Right lobe of liver (tissue), 4 donors: ENCODE data around the gene NKAP.
"Not testable (repeated sequence)": the region's sequence is repeated elsewhere in the genome, so short reads cannot be mapped to it uniquely, and the experiment has no call there.

Source experiments
- POLR2A ChIP-seq: fragments of 450-650 bp; IDR thresholded peaks from one replicate; pipeline ENCODE4 v1.6.1; 2017; ENCODE audit warnings: antibody characterized with exemption, mild to moderate bottlenecking
- TF ChIP-seq, protein P1 (sequence below), 4 donors: fragments of 200-600 bp in 3 of 4; fragments of 450-650 bp in 1 of 4; IDR thresholded peaks; one replicate each; pipeline versions ENCODE4 v1.5.1 to v1.8.0; 2016 to 2022; ENCODE audit warnings: antibody characterized with exemption in 4 of 4, mild to moderate bottlenecking in 2 of 4
- donor health status: DM: no; HTN: no; CAD: no.
- donor health status: DM: no; HTN: no; CAD: no.
- donor health status: DM: no; HTN: yes; CAD: no.

DNA sequence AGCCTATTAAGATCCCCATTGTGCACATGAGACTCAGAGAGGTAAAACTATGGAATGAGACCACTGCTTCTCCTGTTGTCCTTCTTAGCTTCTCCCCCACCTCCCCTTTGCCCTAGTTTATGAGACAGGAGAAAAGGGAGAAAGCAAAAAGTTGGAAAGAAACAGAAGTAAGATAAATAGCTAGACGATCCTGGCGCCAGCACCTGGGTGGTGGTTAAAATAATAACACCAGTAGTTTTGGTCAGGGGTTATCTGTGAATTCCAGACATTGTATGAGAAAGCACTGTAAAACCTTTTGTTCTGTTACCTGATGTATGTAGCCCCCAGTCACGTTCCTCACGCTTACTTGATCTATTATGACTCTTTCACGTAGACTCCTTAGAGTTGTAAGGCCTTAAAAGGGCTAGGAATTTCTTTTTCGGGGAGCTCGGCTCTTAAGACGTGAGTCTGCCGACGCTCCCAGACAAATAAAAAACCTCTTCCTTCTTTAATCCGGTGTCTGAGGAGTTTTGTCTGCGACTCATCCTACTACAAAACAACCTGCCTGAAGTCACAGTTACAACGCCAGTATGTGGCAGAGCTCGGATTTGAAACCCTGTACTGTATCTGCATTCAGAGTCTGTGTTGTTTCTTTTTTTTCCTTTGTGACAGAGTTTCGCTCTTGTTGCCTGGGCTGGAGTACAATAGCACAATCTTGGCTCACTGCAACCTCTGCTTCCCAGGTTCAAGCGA is 51.4 kb downstream of the NKAP start:
- TF ChIP-seq, protein P1, sequence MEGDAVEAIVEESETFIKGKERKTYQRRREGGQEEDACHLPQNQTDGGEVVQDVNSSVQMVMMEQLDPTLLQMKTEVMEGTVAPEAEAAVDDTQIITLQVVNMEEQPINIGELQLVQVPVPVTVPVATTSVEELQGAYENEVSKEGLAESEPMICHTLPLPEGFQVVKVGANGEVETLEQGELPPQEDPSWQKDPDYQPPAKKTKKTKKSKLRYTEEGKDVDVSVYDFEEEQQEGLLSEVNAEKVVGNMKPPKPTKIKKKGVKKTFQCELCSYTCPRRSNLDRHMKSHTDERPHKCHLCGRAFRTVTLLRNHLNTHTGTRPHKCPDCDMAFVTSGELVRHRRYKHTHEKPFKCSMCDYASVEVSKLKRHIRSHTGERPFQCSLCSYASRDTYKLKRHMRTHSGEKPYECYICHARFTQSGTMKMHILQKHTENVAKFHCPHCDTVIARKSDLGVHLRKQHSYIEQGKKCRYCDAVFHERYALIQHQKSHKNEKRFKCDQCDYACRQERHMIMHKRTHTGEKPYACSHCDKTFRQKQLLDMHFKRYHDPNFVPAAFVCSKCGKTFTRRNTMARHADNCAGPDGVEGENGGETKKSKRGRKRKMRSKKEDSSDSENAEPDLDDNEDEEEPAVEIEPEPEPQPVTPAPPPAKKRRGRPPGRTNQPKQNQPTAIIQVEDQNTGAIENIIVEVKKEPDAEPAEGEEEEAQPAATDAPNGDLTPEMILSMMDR (IDR thresholded peaks at IDR 0.05) = not testable (repeated sequence)
- not testable (repeated sequence) for TF ChIP-seq POLR2A
